GM19463 (cell line): ENCODE measurements around the gene SLAMF7.

Experiments
- ATAC-seq: cut with Tn5 transposase; IDR thresholded peaks from one replicate; pipeline ENCODE4 v1.9.1; 2021; ENCODE audit warnings: mild to moderate bottlenecking, moderate library complexity; ENCODE audit not compliant: unreplicated experiment

The SLAMF7 gene

GRCh38 chr1:160744852-160745520 is 5.9 kb downstream of the SLAMF7 start:
- ATAC-seq: no peak

- ATAC-seq: no peak
Observed at GRCh38 chr1:160745551-160745950, 6.5 kb downstream of the SLAMF7 start.

DNA sequence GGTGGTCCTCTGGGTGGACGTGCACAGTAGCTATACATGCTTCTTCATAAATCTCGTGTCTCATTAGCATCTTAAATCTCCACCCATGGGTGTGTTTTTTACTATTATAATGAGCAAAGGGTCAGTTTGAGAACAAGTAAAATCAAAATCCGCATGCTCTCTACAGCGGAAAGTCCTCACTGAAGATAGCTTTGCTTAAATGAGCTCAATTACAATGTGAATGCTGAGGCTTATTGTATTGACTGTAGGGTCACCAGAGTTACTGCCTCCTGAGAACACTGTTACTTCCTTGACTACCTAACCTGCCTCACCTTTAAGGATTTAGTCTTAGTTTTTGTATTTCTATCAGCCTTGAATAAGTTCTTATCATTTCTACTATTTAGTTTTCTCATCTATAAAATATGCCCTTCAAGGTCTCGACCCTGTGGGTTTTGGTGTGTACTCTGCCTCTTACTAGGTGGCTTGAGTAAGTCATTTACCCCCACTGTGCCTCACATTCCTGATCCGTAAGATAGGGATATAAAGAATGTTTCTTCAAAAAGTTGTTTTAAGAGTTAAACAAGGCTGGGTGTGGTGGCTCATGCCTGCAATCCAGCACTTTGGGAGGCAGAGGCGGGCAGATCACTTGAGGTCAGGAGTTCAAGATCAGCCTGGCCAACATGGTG is 7.9 kb downstream of the SLAMF7 start:
- ATAC-seq: no peak

- ATAC-seq: no peak
Observed at GRCh38 chr1:160747717-160748116, 8.7 kb downstream of the SLAMF7 start.

GRCh38 chr1:160748181-160748877 is 9.3 kb downstream of the SLAMF7 start:
- no peak for ATAC-seq

DNA sequence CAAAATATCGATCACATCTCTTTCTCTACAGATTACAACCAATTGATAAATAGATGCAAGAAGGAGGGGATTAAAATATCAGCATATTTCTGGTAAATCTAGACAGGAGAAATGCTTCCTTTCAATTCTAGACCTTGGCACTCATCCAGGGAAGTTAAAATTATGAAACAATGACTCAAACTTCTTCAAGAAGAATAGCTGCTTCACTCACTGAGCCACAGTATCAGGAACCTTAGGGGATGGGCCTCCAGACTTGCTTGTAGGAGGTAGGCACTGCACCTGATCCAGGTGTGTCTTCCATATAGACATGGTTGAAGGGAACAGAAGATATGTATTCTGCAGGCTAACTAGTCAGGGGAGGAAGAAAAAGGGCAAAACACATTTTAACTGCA is 9.8 kb downstream of the SLAMF7 start:
- ATAC-seq: no peak

DNA sequence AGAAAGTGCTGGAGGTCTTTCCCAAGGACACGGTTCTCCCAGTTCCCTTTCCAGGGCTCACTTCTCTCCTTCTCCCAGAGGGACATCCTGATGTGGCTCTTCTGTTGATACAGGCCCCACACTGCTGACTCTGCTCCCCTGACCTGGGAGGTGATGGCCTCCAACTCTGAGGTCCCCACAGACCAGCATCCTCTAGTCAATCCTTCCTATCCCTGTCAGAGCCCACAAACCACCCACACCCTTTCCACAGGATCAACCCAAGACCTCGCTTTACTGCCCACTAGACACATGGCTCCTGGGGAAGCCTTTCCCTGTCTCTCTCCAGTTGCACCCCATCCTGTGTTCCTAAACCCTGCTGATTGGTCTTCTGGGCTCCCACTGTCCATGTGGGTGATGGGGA is 11.6 kb downstream of the SLAMF7 start:
- no peak for ATAC-seq

GRCh38 chr1:160752406-160752805 is 13.4 kb downstream of the SLAMF7 start:
- ATAC-seq: no peak

- ATAC-seq: no peak
Observed at GRCh38 chr1:160752924-160753323, 13.9 kb downstream of the SLAMF7 start.

DNA sequence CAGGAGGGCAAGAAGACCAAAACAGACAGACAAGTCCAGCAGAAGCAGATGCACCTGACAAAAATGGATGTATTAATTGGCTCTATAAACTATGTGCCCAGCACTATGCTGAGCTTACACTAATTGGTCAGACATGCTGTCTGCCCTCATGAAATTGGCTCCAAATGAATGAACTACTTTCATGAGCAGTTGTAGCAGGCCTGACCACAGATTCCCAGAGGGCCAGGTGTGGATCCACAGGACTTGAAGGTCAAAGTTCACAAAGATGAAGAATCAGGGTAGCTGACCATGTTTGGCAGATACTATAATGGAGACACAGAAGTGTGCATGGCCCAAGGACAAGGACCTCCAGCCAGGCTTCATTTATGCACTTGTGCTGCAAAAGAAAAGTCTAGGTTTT is 14.5 kb downstream of the SLAMF7 start:
- no peak for ATAC-seq

DNA sequence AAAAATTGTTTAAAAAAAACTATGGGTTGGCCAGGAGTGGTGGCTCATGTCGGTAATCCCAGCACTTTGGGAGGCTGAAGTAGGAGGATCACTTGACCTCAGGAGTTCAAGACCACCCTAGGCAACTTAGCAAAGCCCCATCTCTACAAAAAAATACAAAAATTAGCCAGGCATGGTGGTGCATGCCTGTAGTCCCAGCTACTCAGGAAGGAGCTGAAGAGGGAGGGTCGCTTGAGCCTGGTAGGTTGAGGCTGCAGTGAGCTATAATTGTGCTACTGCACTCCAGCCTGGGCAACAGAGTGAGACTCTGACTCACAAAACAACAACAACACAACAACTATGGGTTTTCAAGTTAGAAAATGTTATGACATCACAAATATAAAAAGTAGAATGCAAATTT is 16.4 kb downstream of the SLAMF7 start:
- ATAC-seq: no peak

DNA sequence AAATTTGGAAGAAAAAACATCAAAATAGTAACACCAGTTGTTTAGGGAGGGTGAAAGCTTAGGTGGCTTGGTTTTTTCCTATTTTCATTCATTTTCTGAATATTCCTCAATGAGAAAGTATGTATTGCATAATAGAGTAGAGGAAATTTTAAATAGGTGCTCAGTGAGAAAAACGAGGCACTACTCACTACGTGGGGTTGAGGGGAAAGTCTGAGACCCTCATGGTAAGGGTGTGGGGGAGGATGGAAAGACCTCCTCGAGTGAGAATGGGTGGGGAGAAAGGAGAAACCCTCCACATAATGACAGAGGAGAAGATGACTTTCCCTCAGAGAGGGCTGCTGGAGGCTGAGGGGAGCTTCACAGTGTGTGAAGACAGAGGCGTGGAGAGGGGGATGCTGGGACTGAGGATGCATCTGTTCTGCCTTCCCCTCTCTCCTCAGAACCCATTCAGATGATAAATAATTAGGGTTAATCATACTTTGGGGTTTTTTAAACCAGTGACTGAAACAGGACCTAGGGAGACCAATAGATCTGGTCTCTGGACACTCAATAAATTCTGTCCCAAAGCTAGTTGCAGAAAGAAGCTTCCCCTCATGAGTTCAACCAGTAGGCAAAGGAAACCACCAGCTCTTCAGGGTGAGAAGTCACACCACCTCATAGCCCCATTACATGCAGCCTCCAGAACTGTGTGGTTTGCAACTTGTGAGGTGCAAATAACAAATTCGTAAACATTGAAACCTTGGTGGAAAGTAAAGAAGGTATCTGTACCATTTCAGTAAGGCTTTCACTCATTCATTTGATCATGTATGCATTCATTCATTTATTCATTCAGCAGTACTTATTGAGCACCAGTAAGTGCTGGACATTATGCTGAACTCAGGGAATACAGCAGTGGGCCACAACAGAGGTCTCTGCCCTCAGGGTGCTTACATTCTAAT is 17.1 kb downstream of the SLAMF7 start:
- peak; percentile 45 for ATAC-seq

DNA sequence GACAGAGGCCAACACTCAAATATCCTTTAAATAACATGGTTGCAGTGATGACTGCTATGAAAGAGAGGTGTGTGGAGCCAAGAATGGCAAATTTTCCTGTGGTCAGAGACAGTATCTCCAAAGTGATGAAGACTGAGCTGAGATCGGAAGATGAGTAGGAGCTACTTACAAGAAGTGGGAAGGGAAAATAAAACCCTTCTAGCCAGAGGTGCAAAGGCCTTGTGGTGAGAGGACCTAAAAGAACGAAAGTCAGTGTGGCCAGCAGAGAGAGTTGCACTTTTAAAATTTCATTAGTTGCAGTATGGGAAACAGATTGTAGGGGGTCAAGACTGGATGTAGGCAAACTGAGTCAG is 17.8 kb downstream of the SLAMF7 start:
- ATAC-seq: no peak

- no peak for ATAC-seq
Observed at GRCh38 chr1:160758521-160758920, 19.5 kb downstream of the SLAMF7 start.

DNA sequence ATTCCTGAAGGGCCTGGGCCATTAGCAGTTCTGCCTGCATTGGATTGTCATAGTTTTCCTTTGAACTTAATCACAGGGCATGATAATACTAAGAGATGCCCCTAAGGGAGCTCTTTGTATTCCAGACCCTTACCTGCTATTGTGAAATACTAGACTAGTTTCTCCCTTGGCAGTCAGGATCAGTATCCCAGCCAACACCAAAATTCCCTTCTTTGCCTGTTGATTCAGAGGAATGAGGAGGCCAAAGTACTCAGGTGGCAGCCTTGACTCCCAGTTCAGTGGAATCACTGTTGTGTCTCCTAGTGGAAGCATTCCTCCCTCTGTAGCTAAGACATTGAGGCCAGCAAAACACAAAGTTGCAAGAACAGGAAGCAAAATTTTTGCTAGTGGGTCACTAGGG is 20.7 kb downstream of the SLAMF7 start:
- no peak for ATAC-seq

DNA sequence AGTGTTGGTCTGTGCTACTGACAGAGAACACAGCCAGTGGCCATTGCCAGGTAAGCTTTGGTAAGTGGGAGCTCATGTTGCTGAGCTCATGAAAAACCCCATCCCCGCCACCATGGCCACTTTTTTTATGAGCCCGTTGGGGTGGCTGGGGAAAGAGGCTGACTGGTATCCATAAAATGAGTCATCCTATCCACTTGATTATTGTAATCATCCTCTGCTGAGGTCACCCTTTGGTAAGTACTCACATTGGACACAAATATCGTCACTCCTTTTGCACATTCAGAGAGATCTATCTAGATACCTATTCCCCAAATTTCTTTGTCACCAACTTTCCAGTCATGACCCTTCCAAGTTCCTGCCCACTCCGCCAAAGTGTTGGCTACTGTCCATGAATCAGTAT is 22.0 kb downstream of the SLAMF7 start:
- no peak for ATAC-seq

- no peak for ATAC-seq
Observed at GRCh38 chr1:160761886-160762285, 22.8 kb downstream of the SLAMF7 start.

DNA sequence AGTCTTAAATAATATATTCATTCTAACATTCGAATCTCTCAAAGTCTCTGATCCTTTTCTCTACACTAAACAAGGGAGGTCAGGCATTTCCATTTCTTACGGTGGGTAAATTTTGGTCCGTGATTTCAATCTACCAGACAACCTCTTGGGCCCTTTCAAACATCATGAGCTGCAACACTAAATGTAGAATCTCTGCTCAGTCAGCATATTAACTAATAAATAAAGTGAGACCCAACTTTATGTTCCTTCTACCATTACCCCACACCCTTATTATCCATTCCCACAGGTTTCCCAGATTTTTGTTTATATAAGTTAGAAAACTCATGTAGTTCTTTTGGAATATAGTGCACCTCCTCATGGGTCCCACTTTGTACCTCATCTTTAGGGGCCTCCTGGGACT is 24.9 kb downstream of the SLAMF7 start:
- ATAC-seq: no peak

GRCh38 chr1:160767395-160768294 is 28.6 kb downstream of the SLAMF7 start:
- peak; percentile 76 for ATAC-seq

DNA sequence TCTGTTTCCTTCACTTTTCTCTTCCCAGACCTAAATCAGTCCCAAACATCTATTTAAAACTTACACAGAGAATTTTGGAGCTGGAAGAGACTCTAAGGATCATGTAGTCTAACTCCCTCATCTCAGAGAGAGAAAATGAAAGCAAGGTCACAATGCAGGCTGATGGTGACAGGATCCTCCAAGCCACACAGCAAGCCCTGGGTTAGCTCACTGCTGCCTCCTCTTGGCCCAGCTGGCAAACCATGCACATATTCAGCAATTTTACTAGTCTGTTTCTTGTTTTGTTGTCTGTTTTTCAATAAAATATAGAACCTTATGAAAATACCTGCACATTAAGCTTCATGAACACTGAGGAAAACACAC is 29.2 kb downstream of the SLAMF7 start:
- peak; percentile 70 for ATAC-seq
